Measurements from ENCODE around the gene TSACC.

The TSACC gene

GRCh38 chr1:156372876-156373275, 34.5 kb downstream of the TSACC start:
- Histone ChIP-seq H3K27me3 (ENCODE audit: insufficient read depth, low read length, poor library complexity) (no peaks in the 10 kb centered on the region), H3K79me2 (ENCODE audit: insufficient read depth, low read length) (no peaks in the 10 kb centered on the region), H3K27ac (ENCODE audit: low read length) (no peak overlapping the region), H2AFZ (ENCODE audit: low read depth, low read length) (no peak overlapping the region), H3K4me3 (ENCODE audit: low read depth in 1 of 2, low read length in 2 of 2) (no peak overlapping the region), H3K36me3 (ENCODE audit: insufficient read depth, low read length) (no peaks in the 10 kb centered on the region), H4K20me1 (ENCODE audit: insufficient read depth, low read length) (no peaks in the 10 kb centered on the region), H3K4me1 (ENCODE audit: insufficient read depth, low read length) (no peaks in the 10 kb centered on the region), H3K9ac (ENCODE audit: low read depth, low read length) (no peak overlapping the region), H3K4me2 (ENCODE audit: insufficient read depth, low read length) (no peak overlapping the region), H3K9me3 (ENCODE audit: insufficient read depth, low read length, severe bottlenecking) (no peaks in the 10 kb centered on the region)
- ATAC-seq (ENCODE audit: insufficient read depth, low read depth) (no peak), DNase-seq (no peak)
- TF ChIP-seq CTCF (IDR thresholded peaks at IDR 0.05; ENCODE audit: borderline replicate concordance, extremely low read depth, low read length, poor library complexity, severe bottlenecking) (no peak), EZH2 (IDR thresholded peaks at IDR 0.05; ENCODE audit: borderline replicate concordance, low read depth, low read length, severe bottlenecking) (no peak)

DNA sequence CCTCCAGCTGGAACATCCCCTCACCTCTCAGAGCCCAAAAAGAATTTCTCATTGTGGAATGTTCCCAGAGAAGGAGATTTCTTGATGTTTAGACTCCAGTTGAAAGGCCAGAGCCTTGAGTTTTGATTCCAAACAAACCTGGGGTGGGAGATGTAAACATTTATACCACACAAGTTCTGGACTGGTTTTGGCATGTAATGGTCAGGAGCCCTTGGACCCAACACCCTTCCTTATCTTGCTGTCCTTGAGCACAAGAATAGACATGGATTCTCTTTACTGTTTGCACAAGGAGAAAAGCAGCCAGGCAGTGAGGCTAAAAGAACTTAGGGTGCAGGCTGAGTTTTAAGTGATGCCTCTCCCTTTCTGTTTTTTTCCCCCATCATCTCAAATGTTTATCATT, 35.2 kb downstream of the TSACC start:
- H3K4me2 ChIP-seq (ENCODE audit: insufficient read depth, low read length) = no peak overlapping the region
- no peak for ATAC-seq (ENCODE audit: insufficient read depth, low read depth)
- H3K36me3 ChIP-seq (ENCODE audit: insufficient read depth, low read length) = no peaks in the 10 kb centered on the region
- no peaks in the 10 kb centered on the region for H3K9me3 ChIP-seq (ENCODE audit: insufficient read depth, low read length, severe bottlenecking)
- H3K27me3 ChIP-seq (ENCODE audit: insufficient read depth, low read length, poor library complexity) = no peaks in the 10 kb centered on the region
- no peak overlapping the region for H3K4me3 ChIP-seq (ENCODE audit: low read depth in 1 of 2, low read length in 2 of 2)
- H3K9ac ChIP-seq (ENCODE audit: low read depth, low read length) = no peak overlapping the region
- H3K79me2 ChIP-seq (ENCODE audit: insufficient read depth, low read length) = no peaks in the 10 kb centered on the region
- no peak for TF ChIP-seq EZH2 (IDR thresholded peaks at IDR 0.05; ENCODE audit: borderline replicate concordance, low read depth, low read length, severe bottlenecking)
- TF ChIP-seq CTCF (IDR thresholded peaks at IDR 0.05; ENCODE audit: borderline replicate concordance, extremely low read depth, low read length, poor library complexity, severe bottlenecking) = no peak
- H2AFZ ChIP-seq (ENCODE audit: low read depth, low read length) = no peak overlapping the region
- no peaks in the 10 kb centered on the region for H4K20me1 ChIP-seq (ENCODE audit: insufficient read depth, low read length)
- H3K27ac ChIP-seq (ENCODE audit: low read length) = no peak overlapping the region
- no peaks in the 10 kb centered on the region for H3K4me1 ChIP-seq (ENCODE audit: insufficient read depth, low read length)
- DNase-seq = no peak

GRCh38 chr1:156376146-156376545, 37.8 kb downstream of the TSACC start:
- Histone ChIP-seq H3K79me2 (ENCODE audit: insufficient read depth, low read length) (no peaks in the 10 kb centered on the region), H4K20me1 (ENCODE audit: insufficient read depth, low read length) (no peaks in the 10 kb centered on the region), H3K9me3 (ENCODE audit: insufficient read depth, low read length, severe bottlenecking) (no peaks in the 10 kb centered on the region), H3K4me1 (ENCODE audit: insufficient read depth, low read length) (no peaks in the 10 kb centered on the region), H3K4me3 (ENCODE audit: low read depth in 1 of 2, low read length in 2 of 2) (no peak overlapping the region), H3K27me3 (ENCODE audit: insufficient read depth, low read length, poor library complexity) (no peaks in the 10 kb centered on the region), H2AFZ (ENCODE audit: low read depth, low read length) (no peak overlapping the region), H3K4me2 (ENCODE audit: insufficient read depth, low read length) (no peak overlapping the region), H3K9ac (ENCODE audit: low read depth, low read length) (no peak overlapping the region), H3K36me3 (ENCODE audit: insufficient read depth, low read length) (no peaks in the 10 kb centered on the region), H3K27ac (ENCODE audit: low read length) (no peak overlapping the region)
- DNase-seq = no peak
- ATAC-seq (ENCODE audit: insufficient read depth, low read depth) = no peak
- TF ChIP-seq CTCF (IDR thresholded peaks at IDR 0.05; ENCODE audit: borderline replicate concordance, extremely low read depth, low read length, poor library complexity, severe bottlenecking) (no peak), EZH2 (IDR thresholded peaks at IDR 0.05; ENCODE audit: borderline replicate concordance, low read depth, low read length, severe bottlenecking) (no peak)

Data from DND-41 (cell line).